HepG2 (cell line): Measurements from ENCODE around the gene TP73. TPM values are rescaled to one million over a fixed set of nuclear protein-coding genes. Genes with fewer than 3 reads are reported as not detected.

Experiments used
- ATAC-seq: fragments of 200-7000 bp; cut with Tn5 transposase; 3 replicates; pipeline ENCODE4 v1.9.1; 2020; ENCODE audit warnings: mild to moderate bottlenecking, moderate library complexity
- BruUV-seq: library from RNA; stranded (reverse); fragments of 400-500 nt; replicated peaks from 2 replicates; lab custom pipeline; 2021; lab: Mats Ljungman, UMichigan
- CTCF ChIA-PET: fragments of 300-600 bp; formaldehyde crosslinking; extraction: SDS; loops from one replicate; lab custom pipeline; 2021; ENCODE audit warnings: low total read pairs, inconsistent platforms, low intra/inter-chr PET ratio; lab: Yijun Ruan, JAX
- POLR2A ChIA-PET: fragments of 350-600 bp; sonication (Branson Sonifier 250); formaldehyde crosslinking; loops from one replicate; lab custom pipeline; 2020; ENCODE audit warnings: antibody characterized with exemption, inconsistent platforms; lab: Yijun Ruan, JAX
- DNase-seq: peaks from one replicate; pipeline ENCODE4 v3.0.0-alpha.2; 2015; ENCODE audit warnings: low spot score
- FAIRE-seq: peaks from 3 replicates; lab custom pipeline; 2011; peaks lifted over from hg19 to GRCh38; lab: Jason Lieb, UNC
- H2AFZ ChIP-seq: one replicate; pipeline ENCODE4 v1.6.1; 2011; ENCODE audit warnings: low read length, inconsistent platforms
- H3K27ac ChIP-seq: fragments of 300-600 bp; 3 replicates; pipeline ENCODE4 v1.8.0; 2011; ENCODE audit warnings: mixed run types, mild to moderate bottlenecking, mixed read lengths, low read length, inconsistent platforms; ENCODE audit not compliant: insufficient read depth; ENCODE audit errors: extremely low read length
- H3K27me3 ChIP-seq, 2 experiments: fragments of 200-600 bp in 1 of 2; 2 replicates in 1 of 2; 3 replicates in 1 of 2; pipeline versions ENCODE4 v1.6.0 to v1.8.0; 2011; ENCODE audit warnings: low read length in 2 of 2, mild to moderate bottlenecking in 2 of 2, moderate library complexity in 2 of 2, inconsistent platforms in 1 of 2; ENCODE audit not compliant: insufficient read depth in 2 of 2, control insufficient read depth in 1 of 2
- H3K36me3 ChIP-seq, 2 experiments: fragments of 200-600 bp in 1 of 2; replicated peaks in 1 of 2; 2 replicates in 1 of 2; 3 replicates in 1 of 2; pipeline versions ENCODE4 v1.5.1 to v1.8.0; 2011; ENCODE audit warnings: low read length in 2 of 2, inconsistent platforms in 1 of 2; ENCODE audit not compliant: insufficient read depth in 2 of 2, control insufficient read depth in 1 of 2
- H3K4me1 ChIP-seq: 2 replicates; pipeline ENCODE4 v1.5.1; 2012; ENCODE audit warnings: low read length, inconsistent platforms; ENCODE audit not compliant: insufficient read depth
- H3K4me2 ChIP-seq: 2 replicates; pipeline ENCODE4 v1.6.0; 2011; ENCODE audit warnings: low read depth, low read length, inconsistent platforms
- H3K4me3 ChIP-seq, 3 experiments: fragments of 200-600 bp in 1 of 3; sonication (generic), shearing (Covaris generic) in 1 of 3; replicated peaks in 1 of 3; 2 replicates each; pipeline ENCODE4 v1.5.1; 2011 to 2016; ENCODE audit warnings: low read length in 3 of 3, inconsistent platforms in 2 of 3, low read depth in 2 of 3, mild to moderate bottlenecking in 2 of 3, control low read depth in 1 of 3, mixed read lengths in 1 of 3; ENCODE audit not compliant: insufficient read depth in 1 of 3
- H3K79me2 ChIP-seq: one replicate; pipeline ENCODE4 v1.6.1; 2011; ENCODE audit warnings: low read length, inconsistent platforms; ENCODE audit not compliant: insufficient read depth
- H3K9ac ChIP-seq: 2 replicates; pipeline ENCODE4 v1.6.0; 2011; ENCODE audit warnings: mild to moderate bottlenecking, low read depth, low read length, inconsistent platforms; ENCODE audit not compliant: insufficient read depth
- H3K9me3 ChIP-seq: 2 replicates; pipeline ENCODE4 v1.5.1; 2012; ENCODE audit warnings: mild to moderate bottlenecking, low read length
- H4K20me1 ChIP-seq: 2 replicates; pipeline ENCODE4 v1.6.0; 2011; ENCODE audit warnings: inconsistent platforms, mild to moderate bottlenecking, low read length, moderate library complexity; ENCODE audit not compliant: insufficient read depth
- ASH2L ChIP-seq: fragments of 300-600, 200-600 bp; sonication (generic); IDR thresholded peaks from 2 replicates; pipeline ENCODE4 v1.7.0; 2017; ENCODE audit warnings: low read depth, mild to moderate bottlenecking, moderate library complexity, mixed read lengths, low read length; ENCODE audit not compliant: insufficient read length
- ATF5 ChIP-seq: sonication (generic); formaldehyde crosslinking; IDR thresholded peaks from 2 replicates; pipeline ENCODE4 v1.4.0; 2020; ENCODE audit warnings: mild to moderate bottlenecking, low read depth, missing genetic modification reagents
- HMG20B ChIP-seq: conservative IDR thresholded peaks from 2 replicates; pipeline ENCODE4 v1.6.1; 2016; ENCODE audit warnings: missing genetic modification reagents, missing compliant biosample characterization
- ZBTB8A ChIP-seq: sonication (generic); formaldehyde crosslinking; IDR thresholded peaks from 2 replicates; pipeline ENCODE4 v1.4.0; 2020; ENCODE audit warnings: mild to moderate bottlenecking, low read depth, missing genetic modification reagents, borderline replicate concordance
- ZFX ChIP-seq: sonication (generic); formaldehyde crosslinking; IDR thresholded peaks from 2 replicates; pipeline ENCODE4 v1.4.0; 2020; ENCODE audit warnings: mild to moderate bottlenecking, low read depth, missing genetic modification reagents, moderate library complexity
- ZNF281 ChIP-seq: sonication (generic); formaldehyde crosslinking; IDR thresholded peaks from 2 replicates; pipeline ENCODE4 v1.4.0; 2020; ENCODE audit warnings: missing genetic modification reagents, borderline replicate concordance
- ZNF503 ChIP-seq: sonication (generic); formaldehyde crosslinking; IDR thresholded peaks from 2 replicates; pipeline ENCODE4 v1.4.0; 2020; ENCODE audit warnings: missing genetic modification reagents
- ZNF572 ChIP-seq: sonication (generic); formaldehyde crosslinking; IDR thresholded peaks from 2 replicates; pipeline ENCODE4 v1.5.1; 2020; ENCODE audit warnings: mild to moderate bottlenecking, missing genetic modification reagents
- WGBS: methylation state at CpG from one replicate; pipeline ENCODE4 v1.1.6; 2017; ENCODE audit warnings: low lambda C conversion rate; 5-methylcytosine and 5-hydroxymethylcytosine counted together
- in situ Hi-C: cut with HindIII; loops from 2 replicates; pipeline ENCODE4 v1.10.0; 2017; ENCODE audit warnings: low pct_unique_long_range_greater_than_20kb; ENCODE audit not compliant: extremely low pct_ligation_motif_present
- intact Hi-C: fragments of 100-400 bp; cut with micrococcal nuclease; formaldehyde crosslinking; loops from one replicate; pipeline ENCODE4 v1.10.0; 2022; ENCODE audit not compliant: unreplicated experiment
- polyA plus RNA-seq, 8 experiments: library from polyadenylated mRNA; depleted of rRNA in 3 of 8; stranded (reverse) in 7 of 8; unstranded in 1 of 8; fragments of >200 nt; fragmentation: Illumina TruSeq in 4 of 8; extraction: Trizol in 4 of 8; gene quantifications; 2 replicates each; pipeline versions ENCODE4 v1.2.1 to v1.2.3, GENCODE V29; 2011 to 2016; ENCODE audit warnings: low read depth in 4 of 8, missing spikeins in 1 of 8, mixed read lengths in 1 of 8; ENCODE audit not compliant: insufficient read depth in 1 of 8
- total RNA-seq, 5 experiments: library from RNA; depleted of rRNA; stranded (reverse); fragments of >200 nt; fragmentation: Illumina TruSeq; extraction: Trizol; gene quantifications; 2 replicates each; pipeline ENCODE4 v1.2.3, GENCODE V29; 2016; ENCODE audit warnings: low read depth in 1 of 5
- TF ChIP-seq, protein P1 (sequence below): sonication (generic); formaldehyde crosslinking; IDR thresholded peaks from 2 replicates; pipeline ENCODE4 v1.9.0; 2022; ENCODE audit warnings: low read depth, missing genetic modification reagents

Gene TP73
- total and polyA plus RNA-seq, 2 of the 13 experiments (the other 11 are each of a cell fraction or from before 2014, with no cell fraction given), result 0.49 to 1.1 TPM

DNA sequence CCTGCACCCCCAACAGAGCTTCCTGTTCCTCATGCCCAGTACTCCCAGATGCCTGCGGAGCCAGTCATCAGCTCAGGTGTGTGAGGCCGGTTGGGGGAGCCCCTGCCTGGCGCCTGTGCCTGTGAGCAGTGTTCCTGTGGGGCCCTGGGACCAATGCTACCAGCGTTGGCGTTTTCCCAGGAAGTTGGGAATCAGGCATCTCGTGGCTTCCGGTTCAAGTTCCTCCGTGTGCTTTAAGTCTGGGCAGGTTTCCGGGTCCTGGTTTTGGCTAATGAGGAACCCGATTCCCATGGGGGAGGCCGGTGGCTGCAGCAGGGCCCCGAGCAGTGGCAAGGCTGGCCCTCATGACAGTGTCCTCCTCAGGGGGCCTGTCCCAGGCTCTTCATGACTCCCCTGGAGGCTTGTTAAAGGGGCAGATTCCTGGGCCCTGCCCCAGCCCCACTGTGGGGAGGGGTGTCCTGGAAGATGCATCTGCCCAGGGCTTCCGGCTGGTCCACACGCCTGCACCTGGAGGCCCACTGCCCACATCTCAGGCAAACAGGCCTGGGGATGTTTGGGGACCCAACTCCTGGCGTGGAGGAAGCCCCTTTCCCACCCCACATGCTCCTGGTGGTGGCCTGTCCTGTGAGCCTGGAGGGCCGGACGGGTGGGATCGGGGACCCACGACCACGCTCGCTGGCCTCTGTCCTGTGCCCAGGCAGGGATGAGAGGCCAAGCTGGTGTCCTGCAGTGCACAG lies 26.2 kb downstream of the TP73 start (continued):
- TF ChIP-seq, protein P1, sequence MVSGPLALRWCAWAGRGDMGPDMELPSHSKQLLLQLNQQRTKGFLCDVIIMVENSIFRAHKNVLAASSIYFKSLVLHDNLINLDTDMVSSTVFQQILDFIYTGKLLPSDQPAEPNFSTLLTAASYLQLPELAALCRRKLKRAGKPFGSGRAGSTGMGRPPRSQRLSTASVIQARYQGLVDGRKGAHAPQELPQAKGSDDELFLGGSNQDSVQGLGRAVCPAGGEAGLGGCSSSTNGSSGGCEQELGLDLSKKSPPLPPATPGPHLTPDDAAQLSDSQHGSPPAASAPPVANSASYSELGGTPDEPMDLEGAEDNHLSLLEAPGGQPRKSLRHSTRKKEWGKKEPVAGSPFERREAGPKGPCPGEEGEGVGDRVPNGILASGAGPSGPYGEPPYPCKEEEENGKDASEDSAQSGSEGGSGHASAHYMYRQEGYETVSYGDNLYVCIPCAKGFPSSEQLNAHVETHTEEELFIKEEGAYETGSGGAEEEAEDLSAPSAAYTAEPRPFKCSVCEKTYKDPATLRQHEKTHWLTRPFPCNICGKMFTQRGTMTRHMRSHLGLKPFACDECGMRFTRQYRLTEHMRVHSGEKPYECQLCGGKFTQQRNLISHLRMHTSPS (CRISPR knock-in tag), result no peak
- TF ChIP-seq ATF5 (CRISPR knock-in tag) (no peak), ZBTB8A (CRISPR knock-in tag) (no peak), ASH2L (no peak)
- TF ChIP-seq, all 625 proteins: peak for 0

- Histone ChIP-seq H3K4me2 (no peak overlapping the region), H2AFZ (no peak overlapping the region), H3K4me3 (no peak overlapping the region), H3K27ac (no peak overlapping the region), H3K27me3 (no peaks in the 10 kb centered on the region; a peak in 1 of 5 replicates), H3K9ac (no peak overlapping the region), H3K9me3 (no peaks in the 10 kb centered on the region), H3K79me2 (no peaks in the 10 kb centered on the region), H4K20me1 (no peaks in the 10 kb centered on the region), H3K4me1 (no peaks in the 10 kb centered on the region), H3K36me3 (no peaks in the 10 kb centered on the region; a peak in 1 of 5 replicates)
- intact Hi-C loops, result no loop called here
- DNase-seq (no peak), ATAC-seq (no peak), FAIRE-seq (no peak)
- ChIA-PET CTCF (no interaction called here), POLR2A (no interaction called here)
- no TSS peak for BruUV-seq
- 90% methylated on average over 14 of the region's 18 CpGs for WGBS
- in situ Hi-C loops, result no loop called here
- TF ChIP-seq ZNF503 (CRISPR knock-in tag) (no peak), ZNF281 (no peak), HMG20B (CRISPR knock-in tag) (no peak), ZFX (CRISPR knock-in tag) (no peak), ZNF572 (CRISPR knock-in tag) (no peak)
These were observed 26.8 kb downstream of the TP73 start for GRCh38 chr1:3679098-3679555.
